Liver (tissue), 2 donors: ENCODE results near the gene ADK.

Experiments
- JUND ChIP-seq, 2 donors: IDR thresholded peaks; 2 replicates each; pipeline ENCODE4 v1.6.1; 2016; ENCODE audit warnings: antibody characterized with exemption in 2 of 2
- TF ChIP-seq, protein P1 (sequence below): IDR thresholded peaks from 2 replicates; pipeline ENCODE4 v1.6.1; 2016; ENCODE audit warnings: antibody characterized with exemption
- donor health status: healthy.

DNA sequence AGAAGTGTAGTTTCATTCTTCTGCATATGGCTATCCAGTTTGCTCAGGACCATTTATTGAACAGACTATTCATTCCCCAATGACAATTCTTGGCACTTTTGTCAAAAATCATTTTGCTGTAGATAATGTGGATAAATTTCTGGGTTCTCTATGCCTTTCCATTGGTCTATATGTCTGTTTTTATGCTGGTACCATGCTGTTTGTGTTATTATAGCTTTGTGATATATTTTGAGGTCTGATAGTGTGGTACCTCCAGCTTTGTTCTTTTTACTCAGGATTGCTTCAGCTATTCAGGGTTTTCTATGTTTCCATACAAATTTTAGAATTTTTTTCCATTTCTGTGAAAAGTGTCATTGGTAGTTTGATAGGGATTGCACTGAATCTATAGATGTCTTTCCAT is 360.0 kb downstream of the ADK start:
- TF ChIP-seq, protein P1, sequence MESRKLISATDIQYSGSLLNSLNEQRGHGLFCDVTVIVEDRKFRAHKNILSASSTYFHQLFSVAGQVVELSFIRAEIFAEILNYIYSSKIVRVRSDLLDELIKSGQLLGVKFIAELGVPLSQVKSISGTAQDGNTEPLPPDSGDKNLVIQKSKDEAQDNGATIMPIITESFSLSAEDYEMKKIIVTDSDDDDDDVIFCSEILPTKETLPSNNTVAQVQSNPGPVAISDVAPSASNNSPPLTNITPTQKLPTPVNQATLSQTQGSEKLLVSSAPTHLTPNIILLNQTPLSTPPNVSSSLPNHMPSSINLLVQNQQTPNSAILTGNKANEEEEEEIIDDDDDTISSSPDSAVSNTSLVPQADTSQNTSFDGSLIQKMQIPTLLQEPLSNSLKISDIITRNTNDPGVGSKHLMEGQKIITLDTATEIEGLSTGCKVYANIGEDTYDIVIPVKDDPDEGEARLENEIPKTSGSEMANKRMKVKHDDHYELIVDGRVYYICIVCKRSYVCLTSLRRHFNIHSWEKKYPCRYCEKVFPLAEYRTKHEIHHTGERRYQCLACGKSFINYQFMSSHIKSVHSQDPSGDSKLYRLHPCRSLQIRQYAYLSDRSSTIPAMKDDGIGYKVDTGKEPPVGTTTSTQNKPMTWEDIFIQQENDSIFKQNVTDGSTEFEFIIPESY: no peak
- TF ChIP-seq JUND (IDR thresholded peaks at IDR 0.05): no peak
